ENCODE measurements around the gene TAAR2. TPM values are rescaled to one million over a fixed set of nuclear protein-coding genes. Genes with fewer than 3 reads are reported as not detected.
"Not testable (repeated sequence)": the region's sequence is repeated elsewhere in the genome, so short reads cannot be mapped to it uniquely, and the experiment has no call there.

The TAAR2 gene
- polyA plus RNA-seq, 1 donor (not counting 4 experiments of a cell fraction or from before 2014, with no cell fraction given), result not detected

DNA sequence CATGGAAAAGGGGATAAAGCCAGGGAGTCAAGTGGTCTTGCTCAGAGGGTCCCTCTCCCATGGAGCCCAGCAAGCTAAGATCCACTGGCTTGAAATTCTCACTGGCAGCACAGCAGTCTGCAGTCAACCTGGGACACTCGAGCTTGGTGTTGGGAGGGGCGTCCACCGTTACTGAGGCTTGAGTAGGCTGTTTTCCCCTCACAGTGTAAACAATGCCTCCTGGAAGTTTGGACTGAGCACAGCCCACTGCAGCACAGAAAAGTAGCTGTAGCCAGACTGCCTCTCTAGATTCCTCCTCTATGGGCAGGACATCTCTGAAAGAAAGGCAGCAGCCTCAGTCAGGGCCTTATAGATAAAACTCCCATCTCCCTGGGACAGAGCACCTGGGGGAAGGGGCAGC lies 11.2 kb upstream of the TAAR2 start:
- FAIRE-seq; H3K27ac ChIP-seq (ENCODE audit: control insufficient read depth, insufficient read depth, low read length); H3K4me2 ChIP-seq (ENCODE audit: control insufficient read depth, extremely low read depth, insufficient read depth, low read depth, low read length); H3K9ac ChIP-seq (ENCODE audit: control insufficient read depth, extremely low read depth, insufficient read depth, low read length); H3K4me1 ChIP-seq (ENCODE audit: control insufficient read depth, extremely low read depth, insufficient read depth, low read length); DNase-seq (ENCODE audit: low read depth, low spot score); H3K9me3 ChIP-seq (ENCODE audit: control insufficient read depth, low read depth, low read length); H3K36me3 ChIP-seq (ENCODE audit: control insufficient read depth in 2 of 2, extremely low read depth in 1 of 2, insufficient read depth in 2 of 2, low read length in 2 of 2); H3K4me3 ChIP-seq (ENCODE audit: control insufficient read depth in 2 of 3, extremely low read depth in 1 of 3, insufficient read depth in 2 of 3, low read depth in 1 of 3, low read length in 3 of 3); H2AFZ ChIP-seq (ENCODE audit: control insufficient read depth, low read length); H3K27me3 ChIP-seq (ENCODE audit: control insufficient read depth, extremely low read depth, insufficient read depth, low read length); dilution Hi-C loops (cut with MboI; ENCODE audit: extremely low pct_ligation_motif_present, low sequenced_read_pairs); H3K79me2 ChIP-seq (ENCODE audit: control insufficient read depth, insufficient read depth, low read length); H4K20me1 ChIP-seq (ENCODE audit: control insufficient read depth, extremely low read depth, insufficient read depth, low read length); H3K9me1 ChIP-seq (ENCODE audit: control insufficient read depth, extremely low read depth, insufficient read depth, low read length): not testable (repeated sequence)

GRCh38 chr6:132634796-132635195 lies 10.7 kb upstream of the TAAR2 start:
- no peaks in the 10 kb centered on the region for H3K27me3 ChIP-seq (ENCODE audit: control insufficient read depth, extremely low read depth, insufficient read depth, low read length)
- no peaks in the 10 kb centered on the region for H3K36me3 ChIP-seq (ENCODE audit: control insufficient read depth in 2 of 2, extremely low read depth in 1 of 2, insufficient read depth in 2 of 2, low read length in 2 of 2)
- H3K79me2 ChIP-seq (ENCODE audit: control insufficient read depth, insufficient read depth, low read length), result no peaks in the 10 kb centered on the region
- dilution Hi-C loops (cut with MboI; ENCODE audit: extremely low pct_ligation_motif_present, low sequenced_read_pairs), result no loop called here
- H3K4me2 ChIP-seq (ENCODE audit: control insufficient read depth, extremely low read depth, insufficient read depth, low read depth, low read length), result no peak overlapping the region
- no peaks in the 10 kb centered on the region for H4K20me1 ChIP-seq (ENCODE audit: control insufficient read depth, extremely low read depth, insufficient read depth, low read length)
- H3K9ac ChIP-seq (ENCODE audit: control insufficient read depth, extremely low read depth, insufficient read depth, low read length), result no peak overlapping the region
- no peaks in the 10 kb centered on the region for H3K9me1 ChIP-seq (ENCODE audit: control insufficient read depth, extremely low read depth, insufficient read depth, low read length)
- no peaks in the 10 kb centered on the region for H3K4me1 ChIP-seq (ENCODE audit: control insufficient read depth, extremely low read depth, insufficient read depth, low read length)
- H2AFZ ChIP-seq (ENCODE audit: control insufficient read depth, low read length), result no peak overlapping the region
- no peak for FAIRE-seq
- no peak for DNase-seq (ENCODE audit: low read depth, low spot score)
- H3K27ac ChIP-seq (ENCODE audit: control insufficient read depth, insufficient read depth, low read length), result no peak overlapping the region
- no peaks in the 10 kb centered on the region for H3K9me3 ChIP-seq (ENCODE audit: control insufficient read depth, low read depth, low read length)
- H3K4me3 ChIP-seq (ENCODE audit: control insufficient read depth in 2 of 3, extremely low read depth in 1 of 3, insufficient read depth in 2 of 3, low read depth in 1 of 3, low read length in 3 of 3), result no peak overlapping the region
- TF ChIP-seq EZH2 (IDR thresholded peaks at IDR 0.05; ENCODE audit: low read length), result no peak
- TF ChIP-seq, protein P1, sequence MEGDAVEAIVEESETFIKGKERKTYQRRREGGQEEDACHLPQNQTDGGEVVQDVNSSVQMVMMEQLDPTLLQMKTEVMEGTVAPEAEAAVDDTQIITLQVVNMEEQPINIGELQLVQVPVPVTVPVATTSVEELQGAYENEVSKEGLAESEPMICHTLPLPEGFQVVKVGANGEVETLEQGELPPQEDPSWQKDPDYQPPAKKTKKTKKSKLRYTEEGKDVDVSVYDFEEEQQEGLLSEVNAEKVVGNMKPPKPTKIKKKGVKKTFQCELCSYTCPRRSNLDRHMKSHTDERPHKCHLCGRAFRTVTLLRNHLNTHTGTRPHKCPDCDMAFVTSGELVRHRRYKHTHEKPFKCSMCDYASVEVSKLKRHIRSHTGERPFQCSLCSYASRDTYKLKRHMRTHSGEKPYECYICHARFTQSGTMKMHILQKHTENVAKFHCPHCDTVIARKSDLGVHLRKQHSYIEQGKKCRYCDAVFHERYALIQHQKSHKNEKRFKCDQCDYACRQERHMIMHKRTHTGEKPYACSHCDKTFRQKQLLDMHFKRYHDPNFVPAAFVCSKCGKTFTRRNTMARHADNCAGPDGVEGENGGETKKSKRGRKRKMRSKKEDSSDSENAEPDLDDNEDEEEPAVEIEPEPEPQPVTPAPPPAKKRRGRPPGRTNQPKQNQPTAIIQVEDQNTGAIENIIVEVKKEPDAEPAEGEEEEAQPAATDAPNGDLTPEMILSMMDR (optimal IDR thresholded peaks at IDR 0.05 in 1 of 3, IDR thresholded peaks at IDR 0.05 in 1 of 3, conservative IDR thresholded peaks at IDR 0.05 in 1 of 3; ENCODE audit: extremely low read depth in 1 of 3, insufficient read depth in 2 of 3, low read length in 3 of 3), result no peak

GRCh38 chr6:132633362-132633761 lies 9.3 kb upstream of the TAAR2 start:
- H3K27ac ChIP-seq (ENCODE audit: control insufficient read depth, insufficient read depth, low read length), result no peak overlapping the region
- DNase-seq (ENCODE audit: low read depth, low spot score), result no peak
- no peaks in the 10 kb centered on the region for H3K9me3 ChIP-seq (ENCODE audit: control insufficient read depth, low read depth, low read length)
- no peaks in the 10 kb centered on the region for H3K27me3 ChIP-seq (ENCODE audit: control insufficient read depth, extremely low read depth, insufficient read depth, low read length)
- dilution Hi-C loops (cut with MboI; ENCODE audit: extremely low pct_ligation_motif_present, low sequenced_read_pairs), result no loop called here
- TF ChIP-seq, protein P1 (optimal IDR thresholded peaks at IDR 0.05 in 1 of 3, IDR thresholded peaks at IDR 0.05 in 1 of 3, conservative IDR thresholded peaks at IDR 0.05 in 1 of 3; ENCODE audit: extremely low read depth in 1 of 3, insufficient read depth in 2 of 3, low read length in 3 of 3), result no peak
- TF ChIP-seq EZH2 (IDR thresholded peaks at IDR 0.05; ENCODE audit: low read length), result no peak
- H2AFZ ChIP-seq (ENCODE audit: control insufficient read depth, low read length), result peak overlapping the region; percentile 8
- H3K9ac ChIP-seq (ENCODE audit: control insufficient read depth, extremely low read depth, insufficient read depth, low read length), result no peak overlapping the region
- no peaks in the 10 kb centered on the region for H3K79me2 ChIP-seq (ENCODE audit: control insufficient read depth, insufficient read depth, low read length)
- no peaks in the 10 kb centered on the region for H3K9me1 ChIP-seq (ENCODE audit: control insufficient read depth, extremely low read depth, insufficient read depth, low read length)
- no peaks in the 10 kb centered on the region for H4K20me1 ChIP-seq (ENCODE audit: control insufficient read depth, extremely low read depth, insufficient read depth, low read length)
- H3K4me2 ChIP-seq (ENCODE audit: control insufficient read depth, extremely low read depth, insufficient read depth, low read depth, low read length), result no peak overlapping the region
- FAIRE-seq, result no peak
- no peaks in the 10 kb centered on the region for H3K36me3 ChIP-seq (ENCODE audit: control insufficient read depth in 2 of 2, extremely low read depth in 1 of 2, insufficient read depth in 2 of 2, low read length in 2 of 2)
- no peak overlapping the region for H3K4me3 ChIP-seq (ENCODE audit: control insufficient read depth in 2 of 3, extremely low read depth in 1 of 3, insufficient read depth in 2 of 3, low read depth in 1 of 3, low read length in 3 of 3)
- no peaks in the 10 kb centered on the region for H3K4me1 ChIP-seq (ENCODE audit: control insufficient read depth, extremely low read depth, insufficient read depth, low read length)

Measured in keratinocyte (primary cell).